ENCODE results near the gene ATF3.

ATF3 gene

DNA sequence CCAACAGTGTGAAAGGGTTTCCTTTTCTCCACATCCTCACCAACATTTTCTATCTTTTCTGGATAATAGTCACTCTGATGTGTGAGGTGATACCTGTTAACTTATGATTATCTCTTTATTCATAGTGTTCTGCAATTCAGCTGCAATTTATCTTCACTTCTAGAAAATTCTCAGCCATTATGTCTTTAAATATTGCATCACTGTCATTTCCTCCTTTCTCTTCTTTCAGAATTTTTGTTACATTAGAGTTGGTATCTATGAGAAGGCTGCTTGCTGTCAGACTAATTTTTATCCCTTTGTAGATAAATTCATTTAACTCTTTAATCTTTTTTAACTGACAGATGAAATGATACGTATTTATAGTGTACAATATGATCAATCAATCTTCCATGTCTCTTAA is 30.5 kb upstream of the ATF3 start:
- no peak for DNase-seq (ENCODE audit: low read depth in 2 of 2)
- no peak overlapping the region for H3K4me3 ChIP-seq (replicated peaks in 1 of 2; ENCODE audit: low read depth in 2 of 2, low read length in 2 of 2)
- TF ChIP-seq, protein P1, sequence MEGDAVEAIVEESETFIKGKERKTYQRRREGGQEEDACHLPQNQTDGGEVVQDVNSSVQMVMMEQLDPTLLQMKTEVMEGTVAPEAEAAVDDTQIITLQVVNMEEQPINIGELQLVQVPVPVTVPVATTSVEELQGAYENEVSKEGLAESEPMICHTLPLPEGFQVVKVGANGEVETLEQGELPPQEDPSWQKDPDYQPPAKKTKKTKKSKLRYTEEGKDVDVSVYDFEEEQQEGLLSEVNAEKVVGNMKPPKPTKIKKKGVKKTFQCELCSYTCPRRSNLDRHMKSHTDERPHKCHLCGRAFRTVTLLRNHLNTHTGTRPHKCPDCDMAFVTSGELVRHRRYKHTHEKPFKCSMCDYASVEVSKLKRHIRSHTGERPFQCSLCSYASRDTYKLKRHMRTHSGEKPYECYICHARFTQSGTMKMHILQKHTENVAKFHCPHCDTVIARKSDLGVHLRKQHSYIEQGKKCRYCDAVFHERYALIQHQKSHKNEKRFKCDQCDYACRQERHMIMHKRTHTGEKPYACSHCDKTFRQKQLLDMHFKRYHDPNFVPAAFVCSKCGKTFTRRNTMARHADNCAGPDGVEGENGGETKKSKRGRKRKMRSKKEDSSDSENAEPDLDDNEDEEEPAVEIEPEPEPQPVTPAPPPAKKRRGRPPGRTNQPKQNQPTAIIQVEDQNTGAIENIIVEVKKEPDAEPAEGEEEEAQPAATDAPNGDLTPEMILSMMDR (IDR thresholded peaks at IDR 0.05; ENCODE audit: low read depth, low read length): no peak

DNA sequence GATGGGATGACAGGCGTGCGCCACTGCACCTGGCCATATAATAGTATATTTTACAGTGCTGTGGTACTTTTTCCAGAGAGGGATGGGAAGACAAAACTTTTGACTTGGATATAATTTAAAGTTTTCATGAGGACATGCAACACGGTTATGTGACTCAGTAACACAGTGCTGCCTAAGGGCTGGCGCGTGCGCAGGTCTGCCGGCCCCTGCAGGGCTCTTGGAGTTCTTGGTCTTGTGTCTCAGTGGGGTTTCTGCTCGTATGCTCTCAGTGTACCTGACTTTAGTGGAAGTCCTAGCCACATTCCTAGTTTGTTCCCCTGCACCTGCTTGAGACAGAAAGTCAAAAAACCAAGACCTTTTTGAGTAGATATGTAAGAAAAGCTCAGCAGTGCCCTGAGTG is 27.5 kb upstream of the ATF3 start:
- no peak overlapping the region for H3K4me3 ChIP-seq (replicated peaks in 1 of 2; ENCODE audit: low read depth in 2 of 2, low read length in 2 of 2)
- no peak for DNase-seq (ENCODE audit: low read depth in 2 of 2)
- TF ChIP-seq, protein P1 (IDR thresholded peaks at IDR 0.05; ENCODE audit: low read depth, low read length): no peak

DNA sequence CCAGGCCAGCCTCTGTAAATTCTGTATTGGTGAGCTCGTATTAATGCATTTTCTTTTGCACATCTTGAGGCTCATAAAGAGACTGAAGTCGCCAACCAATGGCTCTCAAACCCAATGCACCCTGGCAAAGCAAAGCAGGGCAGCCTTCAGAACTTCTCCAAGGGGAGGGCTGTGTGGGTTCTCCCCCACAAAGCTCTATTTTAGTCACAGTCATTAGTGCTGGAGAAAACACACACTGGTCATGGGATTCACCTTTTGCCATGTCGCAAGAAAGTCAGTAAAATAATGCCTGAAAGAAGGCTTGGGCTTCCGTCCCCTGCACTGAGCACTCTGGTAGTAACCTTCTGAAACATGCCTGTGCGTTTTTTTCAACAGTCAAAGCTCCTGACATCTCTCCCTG is 26.3 kb upstream of the ATF3 start:
- no peak overlapping the region for H3K4me3 ChIP-seq (replicated peaks in 1 of 2; ENCODE audit: low read depth in 2 of 2, low read length in 2 of 2)
- TF ChIP-seq, protein P1 (IDR thresholded peaks at IDR 0.05; ENCODE audit: low read depth, low read length): no peak
- no peak for DNase-seq (ENCODE audit: low read depth in 2 of 2)

DNA sequence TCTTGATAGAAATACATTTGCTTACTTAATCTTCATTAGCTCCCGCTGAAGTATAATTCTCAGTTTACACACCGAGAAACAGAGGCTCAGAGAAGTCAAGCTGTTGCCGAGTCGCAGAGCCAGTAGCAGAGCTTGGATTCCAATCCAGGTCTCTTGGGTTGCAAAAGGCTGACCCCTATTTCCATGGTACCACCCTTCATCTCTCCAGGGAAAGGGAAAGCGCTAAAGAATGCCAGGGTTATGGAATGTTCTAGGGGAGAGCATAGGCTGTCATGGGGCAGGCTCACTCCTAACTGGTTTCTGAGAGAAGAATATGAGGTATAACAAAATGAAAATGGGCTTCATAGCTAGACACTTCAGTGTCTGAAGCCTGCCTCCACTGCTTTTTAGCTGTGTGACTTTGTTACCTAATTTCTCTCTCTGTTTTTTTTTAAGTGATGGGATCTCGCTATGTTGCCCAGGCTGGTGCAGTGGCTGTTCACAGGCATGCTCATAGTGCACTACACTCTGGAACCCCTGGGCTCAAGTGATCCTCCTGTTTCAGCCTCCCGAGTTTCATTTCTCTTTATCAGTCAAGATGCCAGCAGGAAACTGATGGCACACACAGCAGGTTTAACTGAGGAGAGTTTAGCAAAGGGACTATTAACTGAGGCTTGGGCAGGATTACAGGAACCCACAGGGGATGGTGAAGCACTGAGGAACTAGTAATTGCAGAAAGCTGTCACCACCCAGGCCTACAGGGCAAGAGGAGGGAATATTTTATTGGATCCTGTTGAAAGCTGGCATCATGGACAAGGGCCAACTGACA is 25.5 kb upstream of the ATF3 start:
- no peak for DNase-seq (ENCODE audit: low read depth in 2 of 2)
- TF ChIP-seq, protein P1 (IDR thresholded peaks at IDR 0.05; ENCODE audit: low read depth, low read length): no peak
- H3K4me3 ChIP-seq (replicated peaks in 1 of 2; ENCODE audit: low read depth in 2 of 2, low read length in 2 of 2): no peak overlapping the region

DNA sequence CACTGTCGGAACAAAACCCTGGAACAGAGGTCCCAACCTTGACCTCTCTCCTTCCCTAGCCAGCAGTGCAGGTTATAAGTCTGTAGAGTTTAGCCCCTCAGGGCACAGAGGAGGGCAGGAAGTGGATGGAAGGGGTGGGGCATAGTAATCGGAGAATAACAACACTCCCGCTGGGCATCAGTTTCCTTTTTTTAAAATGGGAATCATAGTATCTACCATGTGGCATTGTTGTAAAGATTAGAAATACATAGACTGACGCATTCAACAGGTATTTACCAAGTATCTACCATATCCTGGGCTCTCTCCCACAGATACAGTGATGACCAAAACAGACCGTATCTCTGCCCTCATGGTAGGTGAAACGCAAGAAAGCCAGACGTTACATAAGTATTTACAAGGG is 24.9 kb upstream of the ATF3 start:
- TF ChIP-seq, protein P1 (IDR thresholded peaks at IDR 0.05; ENCODE audit: low read depth, low read length): no peak
- DNase-seq (ENCODE audit: low read depth in 2 of 2): no peak

DNA sequence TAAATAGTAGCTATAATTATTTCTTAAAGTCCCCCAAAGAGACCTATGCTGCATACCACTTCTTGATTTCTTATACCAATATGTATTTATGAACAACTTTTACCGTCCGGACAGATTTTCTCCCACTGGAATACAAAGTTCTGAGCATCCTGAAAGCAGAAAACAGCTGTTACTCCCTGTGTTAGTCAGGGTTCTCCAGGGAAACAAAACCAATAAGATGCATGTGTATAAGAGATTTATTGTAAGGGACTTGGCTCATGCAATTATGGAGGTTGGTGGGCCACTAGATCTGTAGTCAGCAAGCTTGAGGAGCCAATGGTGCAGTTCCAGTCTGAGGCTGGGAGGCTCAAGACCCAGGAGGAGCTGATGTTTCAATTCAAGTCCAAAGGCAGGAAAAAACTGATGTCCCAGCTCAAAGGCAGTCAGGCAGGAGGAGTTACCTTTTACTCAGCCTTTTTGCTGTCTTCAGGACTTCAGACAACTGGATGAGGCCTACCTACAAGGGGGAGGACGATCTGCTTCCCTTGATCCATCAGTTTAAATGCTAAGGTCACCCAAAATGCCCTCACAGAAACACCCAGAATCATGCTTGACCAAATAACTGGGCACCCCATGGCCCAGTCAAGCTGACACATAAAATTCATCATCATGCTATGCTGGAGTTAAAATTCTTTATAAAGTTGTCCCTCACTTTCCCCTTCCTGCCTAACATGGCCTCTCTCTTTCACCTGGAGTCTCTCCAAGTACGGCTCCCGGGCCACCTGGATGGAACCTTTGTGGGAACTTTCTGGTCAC is 24.3 kb upstream of the ATF3 start:
- no peak for DNase-seq (ENCODE audit: low read depth in 2 of 2)
- TF ChIP-seq, protein P1 (IDR thresholded peaks at IDR 0.05; ENCODE audit: low read depth, low read length): no peak
- no peak overlapping the region for H3K4me3 ChIP-seq (replicated peaks in 1 of 2; ENCODE audit: low read depth in 2 of 2, low read length in 2 of 2)

More for the DNA sequence above, 24.9 kb upstream of the ATF3 start:
- no peak overlapping the region for H3K4me3 ChIP-seq (replicated peaks in 1 of 2; ENCODE audit: low read depth in 2 of 2, low read length in 2 of 2)

Data from cardiac fibroblast (primary cell).